Measurements from ENCODE around the gene METTL13. TPM values are rescaled to one million over a fixed set of nuclear protein-coding genes. Genes with fewer than 3 reads are reported as not detected.

The METTL13 gene
- total RNA-seq, 1 donor from 2014 or later: 25.1 TPM

- H3K9me3 ChIP-seq: no peaks in the 10 kb centered on the region
Observed at GRCh38 chr1:171835891-171836290, 54.4 kb downstream of the METTL13 start.

GRCh38 chr1:171841050-171841910 is 59.8 kb downstream of the METTL13 start, which contains the start of gene DNM3:
Gene DNM3, plus strand, starts transcription at chr1:171841498. Its CDS starts 159 bp downstream, at chr1:171841657.
- DNase-seq: peak; percentile 88
- TF ChIP-seq CTCF (IDR thresholded peaks at IDR 0.05): no peak
- H3K4me3 ChIP-seq: peak within 1 kb of the TSS; percentile 93
- H3K27me3 ChIP-seq (ENCODE audit: low read depth): no peaks in the 10 kb centered on the region
- ATAC-seq: peak; percentile 99
- H3K27ac ChIP-seq: peak within 1 kb of the TSS; percentile 84
- H3K4me1 ChIP-seq: peaks cover 6% of the 10 kb centered on the region
- H3K36me3 ChIP-seq: no peaks in the 10 kb centered on the region
- no peaks in the 10 kb centered on the region for H3K9me3 ChIP-seq
- intact Hi-C loops (cut with DNase I): no loop called here

More at GRCh38 chr1:171835891-171836290, 54.4 kb downstream of the METTL13 start:
- Histone ChIP-seq H3K27ac (no peak overlapping the region), H3K36me3 (no peaks in the 10 kb centered on the region), H3K4me3 (no peak overlapping the region), H3K4me1 (peaks cover 5% of the 10 kb centered on the region), H3K27me3 (ENCODE audit: low read depth) (no peaks in the 10 kb centered on the region)
- ATAC-seq (no peak), DNase-seq (no peak)
- intact Hi-C loops (cut with DNase I): no loop called here
- TF ChIP-seq CTCF (IDR thresholded peaks at IDR 0.05): no peak

GRCh38 chr1:171841931-171842761 is 60.7 kb downstream of the METTL13 start:
- DNase-seq: no peak
- ATAC-seq: peak; percentile 29 to 37
- H3K4me3 ChIP-seq: peak overlapping the region; percentile 93
- H3K27me3 ChIP-seq (ENCODE audit: low read depth): no peaks in the 10 kb centered on the region
- H3K4me1 ChIP-seq: peaks cover 6% of the 10 kb centered on the region
- no peaks in the 10 kb centered on the region for H3K9me3 ChIP-seq
- no peaks in the 10 kb centered on the region for H3K36me3 ChIP-seq
- intact Hi-C loops (cut with DNase I): no loop called here
- peak overlapping the region; percentile 84 for H3K27ac ChIP-seq
- no peak for TF ChIP-seq CTCF (IDR thresholded peaks at IDR 0.05)

GRCh38 chr1:171844381-171844780 is 62.9 kb downstream of the METTL13 start:
- H3K27ac ChIP-seq: no peak overlapping the region
- H3K36me3 ChIP-seq: no peaks in the 10 kb centered on the region
- DNase-seq (no peak), ATAC-seq (no peak)
- no peak for TF ChIP-seq CTCF (IDR thresholded peaks at IDR 0.05)
- H3K27me3 ChIP-seq (ENCODE audit: low read depth): no peaks in the 10 kb centered on the region
- intact Hi-C loops (cut with DNase I): no loop called here
- H3K4me1 ChIP-seq: peaks cover 6% of the 10 kb centered on the region
- no peaks in the 10 kb centered on the region for H3K9me3 ChIP-seq
- H3K4me3 ChIP-seq: no peak overlapping the region

- Histone ChIP-seq H3K27me3 (ENCODE audit: low read depth) (no peaks in the 10 kb centered on the region), H3K36me3 (no peaks in the 10 kb centered on the region), H3K27ac (no peak overlapping the region), H3K4me1 (no peaks in the 10 kb centered on the region), H3K4me3 (no peak overlapping the region), H3K9me3 (no peaks in the 10 kb centered on the region)
- TF ChIP-seq CTCF (IDR thresholded peaks at IDR 0.05): no peak
- intact Hi-C loops (cut with DNase I): no loop called here
- ATAC-seq: no peak
- no peak for DNase-seq
Observed at GRCh38 chr1:171845998-171846397, 64.5 kb downstream of the METTL13 start.

Other genes with a start within 250 kb of the METTL13 start
- gene MYOCOS, start 159.4 kb upstream of the METTL13 start, total RNA-seq: 0.18 TPM
- gene MYOC, start 129.0 kb upstream of the METTL13 start, total RNA-seq: 3.2 TPM
- 18.8 TPM for gene VAMP4, start 39.6 kb upstream of the METTL13 start, total RNA-seq
- gene DNM3, start 59.8 kb downstream of the METTL13 start, total RNA-seq: 12.4 TPM

All from lower lobe of right lung (tissue), 2 donors.